HG02623 (cell line): Measurements from ENCODE around the gene OSTC.
"Not testable (repeated sequence)": the region's sequence is repeated elsewhere in the genome, so short reads cannot be mapped to it uniquely, and the experiment has no call there.

Experiments
- ATAC-seq: cut with Tn5 transposase; IDR thresholded peaks from one replicate; pipeline ENCODE4 v1.9.1; 2021; ENCODE audit warnings: moderate library complexity; ENCODE audit not compliant: unreplicated experiment

The OSTC gene

GRCh38 chr4:108710578-108710977, 60.2 kb downstream of the OSTC start:
- ATAC-seq, result not testable (repeated sequence)

GRCh38 chr4:108714880-108715279, 64.5 kb downstream of the OSTC start:
- ATAC-seq, result no peak

GRCh38 chr4:108716340-108716739, 65.9 kb downstream of the OSTC start:
- no peak for ATAC-seq

- ATAC-seq, result no peak
These were observed 67.0 kb downstream of the OSTC start for GRCh38 chr4:108717386-108717785.
